NCI-H226 (cell line): Measurements from ENCODE around the gene TBC1D25.

Experiments used
- DNase-seq: peaks from one replicate; pipeline ENCODE4 v3.0.0-alpha.2; 2015

The TBC1D25 gene

DNA sequence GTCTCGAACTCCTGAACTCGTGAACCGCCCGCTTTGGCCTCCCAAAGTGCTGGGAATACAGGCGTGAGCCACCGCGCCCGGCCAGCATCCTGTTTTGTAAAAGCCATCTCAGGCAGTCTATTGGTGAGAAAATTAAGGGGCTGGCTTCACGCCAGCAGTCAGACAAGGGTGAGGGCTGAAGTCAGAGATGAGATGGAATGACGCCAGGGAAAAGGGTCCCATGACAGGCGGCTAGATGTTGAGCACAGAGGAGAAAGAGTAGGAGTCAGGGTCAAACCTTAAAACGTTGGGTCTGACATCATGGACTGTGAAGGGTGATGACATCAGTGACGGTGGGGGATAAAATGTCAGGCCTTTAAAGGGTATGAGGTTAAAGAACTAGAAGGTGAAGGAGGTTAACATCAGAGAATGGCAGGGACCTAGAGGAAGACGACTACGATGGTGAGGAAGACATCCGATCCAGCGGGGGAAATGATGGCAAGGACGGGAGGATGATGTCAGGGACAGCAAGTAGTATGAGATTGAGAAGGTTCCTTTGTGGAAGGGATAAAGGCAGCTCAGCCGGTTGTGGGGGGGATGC is 34.3 kb downstream of the TBC1D25 start:
- no peak for DNase-seq

DNA sequence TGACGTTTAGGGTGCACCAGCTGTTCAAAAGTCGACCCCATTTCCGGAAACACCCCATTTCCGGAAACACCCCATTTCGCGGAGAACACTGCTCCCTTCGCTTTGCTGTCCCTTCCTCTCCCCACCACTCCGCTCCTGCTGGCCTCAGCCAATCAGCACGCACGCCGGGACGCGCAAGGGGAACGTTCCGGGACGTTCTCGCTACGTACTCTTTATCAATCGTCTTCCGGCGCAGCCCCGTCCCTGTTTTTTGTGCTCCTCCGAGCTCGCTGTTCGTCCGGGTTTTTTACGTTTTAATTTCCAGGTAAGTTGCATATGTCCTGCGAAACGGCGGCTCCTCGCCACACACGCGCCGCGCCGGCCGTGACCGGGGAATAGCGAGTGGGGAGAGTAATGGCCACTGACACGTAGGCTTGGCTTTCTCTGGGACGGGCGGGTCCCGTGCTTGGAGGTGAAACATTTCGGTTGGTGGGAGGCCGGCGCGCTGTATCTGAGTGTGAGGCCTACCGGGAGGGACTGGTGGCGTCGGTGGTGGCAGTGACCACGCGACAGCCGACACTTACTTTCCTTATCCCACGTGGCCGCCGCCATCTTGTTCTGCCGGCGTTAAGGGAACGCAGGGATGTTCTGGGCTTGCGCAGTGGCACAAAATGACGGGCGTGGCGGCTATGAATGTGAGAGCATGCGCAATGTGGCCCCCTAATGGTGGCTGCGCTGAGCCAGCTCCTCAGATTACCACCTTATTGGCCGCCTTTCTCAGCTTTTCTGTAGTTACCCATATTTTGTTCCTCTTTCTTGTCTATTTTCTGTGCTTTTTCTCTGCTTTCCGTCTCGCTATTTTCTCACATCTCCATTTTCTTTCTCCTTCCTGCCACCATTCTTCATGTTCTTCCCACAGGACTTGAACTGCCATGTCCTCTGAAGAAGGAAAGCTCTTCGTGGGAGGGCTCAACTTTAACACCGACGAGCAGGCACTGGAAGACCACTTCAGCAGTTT is 35.1 kb downstream of the TBC1D25 start, which contains the start of gene RBM3:
Gene RBM3, plus strand, starts transcription at position 215 of the 997 bp plus-strand sequence. Its CDS starts 697 bp downstream, at position 912.
- DNase-seq: peak; percentile 89

DNA sequence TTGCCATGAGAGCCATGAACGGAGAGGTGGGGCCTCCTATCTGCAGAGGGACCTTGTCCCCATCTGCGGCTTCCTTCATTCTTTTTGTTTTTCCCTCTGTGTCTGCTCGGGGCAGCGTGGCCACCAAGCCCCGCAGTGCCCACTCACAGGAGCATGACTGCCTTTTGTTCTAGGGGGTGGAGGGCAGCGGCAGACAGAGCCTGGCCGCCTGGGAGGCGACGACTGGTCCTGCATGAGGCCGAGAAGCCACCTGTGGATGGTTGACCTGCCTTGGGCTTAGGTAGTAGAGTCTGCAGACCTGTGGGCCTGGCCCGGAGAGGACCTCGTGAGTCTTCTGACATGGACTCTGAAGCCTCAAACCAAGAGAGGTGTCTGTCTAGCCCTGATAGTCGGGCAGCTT is 36.1 kb downstream of the TBC1D25 start:
- DNase-seq: no peak

DNA sequence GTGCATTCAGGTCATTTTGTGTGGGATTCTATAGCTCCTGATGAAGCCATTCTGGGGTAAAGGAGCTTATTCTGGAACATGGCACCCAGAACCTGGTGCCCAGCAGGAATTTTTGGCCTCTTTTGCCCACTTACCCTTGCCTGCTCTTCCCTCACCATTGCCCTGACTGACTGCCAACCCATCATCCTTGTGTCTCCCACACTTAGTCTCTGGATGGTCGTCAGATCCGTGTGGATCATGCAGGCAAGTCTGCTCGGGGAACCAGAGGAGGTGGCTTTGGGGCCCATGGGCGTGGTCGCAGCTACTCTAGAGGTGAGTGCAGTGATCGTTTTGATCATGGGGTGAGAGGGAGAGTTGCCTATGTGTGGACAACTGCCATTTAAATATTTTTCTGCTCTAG is 36.6 kb downstream of the TBC1D25 start:
- DNase-seq: no peak

DNA sequence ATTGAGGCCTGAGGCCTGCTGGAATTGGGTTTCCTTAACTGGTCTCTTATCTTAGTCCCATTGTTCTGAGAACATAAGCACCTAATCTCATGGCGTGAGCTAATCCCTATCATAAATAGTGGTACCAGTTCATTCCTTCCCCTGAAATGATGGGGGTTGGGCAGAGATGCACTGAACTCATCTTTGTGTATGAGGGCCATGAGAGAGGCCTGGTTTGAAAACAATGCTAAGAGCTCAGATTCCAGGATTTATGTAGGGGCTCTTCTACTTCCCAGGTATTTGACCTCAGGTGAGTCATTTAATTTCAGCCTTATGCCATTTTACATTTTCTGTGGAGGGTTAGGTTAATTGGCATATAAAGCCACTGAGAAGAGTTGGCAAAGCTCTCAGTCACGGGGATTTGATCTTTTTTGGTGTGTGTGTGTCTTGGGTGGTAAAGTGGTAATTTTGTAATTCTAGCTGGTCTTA is 39.2 kb downstream of the TBC1D25 start:
- DNase-seq: no peak

DNA sequence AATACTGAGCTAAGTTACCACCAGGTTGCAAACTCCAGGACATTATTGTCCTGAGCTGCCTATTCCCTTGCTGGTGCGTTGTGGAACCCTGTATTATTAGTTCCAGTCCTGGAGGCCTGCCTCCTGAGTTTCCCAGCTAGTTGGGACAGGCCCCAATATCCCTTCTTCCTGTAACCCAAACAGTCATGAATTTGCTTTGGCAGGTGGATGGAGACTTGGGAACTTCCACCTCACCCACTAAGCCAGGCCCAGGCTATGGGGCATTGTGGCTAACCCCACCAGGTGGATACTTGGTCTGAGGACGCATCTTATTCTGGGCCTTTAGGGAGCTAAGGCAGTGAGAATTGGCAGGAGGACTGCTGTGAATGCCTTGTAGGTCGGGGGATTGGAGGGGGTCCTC is 39.7 kb downstream of the TBC1D25 start:
- DNase-seq: no peak

DNA sequence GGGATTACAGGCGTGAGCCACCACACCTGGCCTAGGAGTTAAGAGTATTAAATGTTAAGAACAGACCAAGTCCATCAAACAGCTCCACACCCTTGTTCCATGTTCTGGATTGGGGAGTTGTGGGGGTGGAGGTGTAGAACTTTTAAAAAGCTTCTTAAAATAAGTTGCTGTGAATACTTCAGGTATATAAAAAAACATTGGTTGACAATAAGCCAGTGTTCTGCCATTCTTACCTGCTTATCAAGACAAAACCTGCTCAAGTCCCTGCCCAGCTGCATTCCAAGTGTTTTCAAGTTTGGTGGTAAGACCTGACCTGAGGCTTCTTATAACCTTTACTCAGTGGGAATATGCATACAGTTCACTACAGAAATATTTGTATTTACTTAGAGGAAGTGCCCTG is 41.1 kb downstream of the TBC1D25 start:
- no peak for DNase-seq

DNA sequence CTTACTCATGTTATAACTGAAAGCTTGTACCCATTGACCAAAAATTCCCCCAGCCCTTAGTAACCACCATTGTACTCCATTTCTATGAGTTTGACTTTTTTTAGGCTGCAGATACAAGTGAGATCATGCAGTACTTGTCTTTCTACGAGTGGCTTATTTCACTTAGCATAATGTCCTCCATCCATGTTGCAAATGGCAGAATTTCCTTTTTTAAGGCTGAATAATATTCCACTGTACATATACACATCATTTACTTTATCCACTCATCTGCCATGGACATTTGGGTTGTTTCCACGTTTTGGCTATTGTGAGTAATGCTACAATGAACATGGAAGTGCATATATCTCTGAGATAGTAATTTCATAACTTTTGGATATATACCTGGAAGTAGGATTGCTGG is 45.2 kb downstream of the TBC1D25 start:
- DNase-seq: no peak

DNA sequence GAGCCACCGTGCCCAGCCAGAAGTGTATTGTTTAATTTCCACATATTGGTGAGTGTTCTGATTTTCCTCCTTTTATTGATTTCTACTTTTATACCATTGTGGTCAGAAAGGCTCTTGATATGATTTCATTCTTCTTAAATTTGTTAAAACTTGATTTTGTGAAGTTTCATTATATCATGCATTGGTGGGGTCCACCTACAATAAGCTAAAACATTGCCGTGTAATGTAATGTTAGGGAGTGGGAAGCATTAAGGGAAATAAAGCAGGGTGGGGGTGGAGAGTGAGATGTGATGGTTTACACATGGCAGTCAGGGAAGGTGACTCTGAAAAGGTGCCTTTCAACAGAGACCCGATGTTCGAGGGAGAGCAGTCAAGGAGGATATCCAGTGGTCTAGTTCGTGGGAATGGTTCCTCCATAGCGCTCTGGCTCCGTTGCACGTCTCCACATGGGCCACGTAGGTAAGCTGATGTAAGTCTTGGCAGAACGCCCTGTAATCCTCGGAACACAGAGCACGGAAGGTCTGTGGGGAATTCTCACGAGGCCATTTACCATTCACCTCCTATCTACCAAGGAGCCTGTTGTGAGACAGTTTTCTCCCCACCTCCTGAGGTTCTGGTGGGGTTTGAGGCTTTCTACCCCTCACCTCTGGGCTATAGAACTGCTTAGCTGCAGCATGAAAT is 50.1 kb downstream of the TBC1D25 start:
- no peak for DNase-seq

DNA sequence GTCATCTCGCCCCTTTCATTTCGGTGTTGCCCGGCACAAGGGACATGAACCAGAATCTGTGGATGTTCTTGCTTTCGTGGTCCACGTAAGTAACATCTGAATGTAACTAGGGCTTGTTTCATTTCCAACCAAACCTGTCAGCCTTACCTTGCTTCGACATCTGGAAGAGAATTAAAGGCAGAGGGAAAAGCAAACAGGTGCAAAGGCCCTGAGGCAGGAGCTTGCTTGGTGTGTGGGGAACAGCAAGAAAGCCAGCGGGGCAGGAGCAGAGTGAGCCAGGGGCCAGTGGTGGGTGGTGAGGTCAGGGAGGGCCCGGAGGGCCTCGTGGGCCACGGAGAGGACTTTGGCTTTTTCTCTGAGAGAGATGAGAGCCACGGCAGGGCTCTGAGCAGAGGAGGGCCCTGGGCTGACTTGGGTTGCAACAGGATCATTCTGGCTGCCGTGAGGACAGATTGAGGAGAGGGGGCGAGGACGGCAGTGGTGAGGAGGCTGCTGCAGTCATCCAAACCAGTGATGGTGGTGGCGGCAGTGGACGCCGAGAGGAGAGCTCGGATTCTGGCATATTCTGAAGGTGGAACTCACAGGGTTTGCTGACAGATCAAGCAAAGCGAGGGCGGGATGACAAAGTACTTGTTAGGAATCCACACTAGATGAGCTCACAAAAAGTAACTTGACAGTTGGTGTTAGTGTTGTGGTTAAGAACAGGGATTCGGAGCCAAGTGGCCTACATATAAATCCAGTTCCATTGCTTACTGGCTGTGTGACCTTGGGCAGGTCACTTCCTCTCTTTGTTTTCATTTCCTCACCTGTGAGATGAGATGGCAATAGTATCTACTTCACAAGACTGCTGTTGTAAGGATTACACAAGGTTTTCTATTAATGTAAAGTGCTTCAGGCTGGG is 50.9 kb downstream of the TBC1D25 start:
- DNase-seq: no peak

DNA sequence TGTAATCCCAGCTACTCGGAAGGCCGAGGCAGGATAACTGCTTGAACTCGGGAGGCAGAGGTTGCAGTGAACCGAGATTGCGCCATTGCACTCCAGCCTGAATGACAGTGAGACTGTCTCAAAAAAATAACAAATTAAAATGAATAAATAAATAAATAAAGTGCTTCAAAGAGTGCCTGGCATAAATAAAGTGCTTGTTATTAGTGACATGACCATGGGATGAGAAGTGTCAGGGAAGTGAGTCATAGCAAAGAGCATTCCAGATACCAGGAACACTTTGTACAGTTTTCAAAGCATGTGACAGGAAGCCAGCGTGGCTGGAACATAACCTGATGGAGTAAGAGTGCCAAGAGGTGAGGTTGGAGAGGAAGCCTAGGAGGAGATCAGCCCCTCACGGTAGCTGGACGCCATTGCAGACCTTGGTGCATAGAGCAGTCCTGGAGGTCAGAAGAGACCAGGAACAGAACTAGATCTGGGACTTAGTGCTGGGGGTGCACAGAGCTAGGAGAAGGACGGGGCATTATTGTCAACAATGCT is 51.8 kb downstream of the TBC1D25 start:
- peak; percentile 62 for DNase-seq

DNA sequence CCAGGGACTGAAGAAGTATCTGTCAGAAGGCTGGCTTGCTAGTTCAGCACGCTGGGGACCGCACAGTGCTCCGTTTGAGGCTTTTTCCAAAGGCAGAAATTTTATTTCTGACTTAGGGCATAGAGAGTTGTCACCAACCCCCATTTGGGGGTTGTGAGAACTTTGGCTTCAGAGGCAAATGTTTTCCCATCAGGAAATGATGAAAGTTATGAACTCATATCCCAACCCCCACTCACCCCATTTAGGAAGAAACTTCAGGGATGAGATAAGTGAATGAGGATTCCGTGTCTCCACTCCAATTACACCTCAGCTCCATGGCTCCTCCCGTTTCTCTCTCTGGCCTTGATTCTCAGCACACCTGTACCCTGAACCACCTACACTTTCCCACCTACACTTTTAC is 53.5 kb downstream of the TBC1D25 start:
- no peak for DNase-seq

DNA sequence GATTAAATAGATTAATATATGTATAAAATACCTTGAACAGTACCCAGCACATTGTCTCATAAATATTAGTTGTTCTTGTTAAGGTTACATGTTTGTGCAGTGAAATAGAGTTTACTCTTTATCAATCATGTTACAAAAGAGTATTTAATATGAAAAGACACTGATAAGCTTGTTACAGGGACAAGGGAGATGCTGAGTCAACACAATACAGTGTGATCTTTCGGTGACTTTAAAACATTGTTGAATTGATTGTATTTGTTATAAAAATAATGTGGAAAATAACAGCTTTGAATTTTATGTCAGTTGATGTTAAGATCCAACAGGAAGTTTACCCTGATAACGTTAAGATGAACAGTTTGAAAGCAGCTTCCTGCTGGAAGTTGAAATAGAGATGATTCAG is 56.4 kb downstream of the TBC1D25 start:
- DNase-seq: no peak

DNA sequence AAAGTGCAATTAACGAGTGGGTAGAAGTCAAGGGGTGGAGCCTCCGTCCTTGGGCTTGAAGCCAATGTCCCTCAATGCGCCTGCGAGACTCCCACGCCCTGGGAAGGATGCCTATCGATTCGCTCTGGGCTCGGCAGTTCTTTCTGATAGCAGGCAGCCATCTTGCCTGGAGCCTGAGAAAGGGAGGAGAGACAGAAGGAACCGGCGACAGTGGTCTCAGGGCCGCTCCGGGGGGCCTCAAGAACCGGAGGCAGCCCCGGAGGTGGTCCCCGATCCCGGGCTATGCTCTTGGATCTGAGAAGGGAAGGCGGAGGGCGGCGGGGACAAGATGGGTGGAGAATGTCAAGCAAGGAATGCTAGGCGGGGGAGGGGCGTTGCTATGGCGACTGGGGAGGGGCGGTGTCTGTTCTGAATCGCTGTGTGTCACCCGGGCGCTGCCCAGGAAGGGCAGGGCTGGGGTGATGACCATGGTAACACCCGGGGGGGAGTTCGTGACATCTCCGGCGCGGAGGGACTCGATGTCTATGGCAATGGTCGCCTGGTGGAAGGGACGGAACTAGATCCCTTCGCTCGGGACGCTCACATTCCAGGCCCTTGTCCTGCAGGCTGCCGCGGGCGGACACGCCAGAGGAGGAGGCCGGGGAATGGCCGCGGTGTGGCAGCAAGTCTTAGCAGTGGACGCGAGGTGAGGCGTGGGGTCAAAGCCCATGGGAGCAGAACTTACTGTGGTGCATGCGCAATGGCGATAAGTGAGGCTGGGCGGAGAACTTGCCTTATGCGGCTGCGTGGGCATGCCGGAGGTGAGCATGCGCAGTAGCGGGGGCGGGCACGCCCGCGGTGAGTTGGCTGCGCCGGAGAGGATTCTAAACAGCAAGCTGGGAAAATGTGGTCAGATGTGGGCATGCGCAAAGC is 58.1 kb downstream of the TBC1D25 start, which contains the start of gene WDR13:
Gene WDR13, plus strand, starts transcription at position 140 of the 912 bp plus-strand sequence. Its CDS starts 505 bp downstream, at position 645.
- DNase-seq: peak; percentile 77

DNA sequence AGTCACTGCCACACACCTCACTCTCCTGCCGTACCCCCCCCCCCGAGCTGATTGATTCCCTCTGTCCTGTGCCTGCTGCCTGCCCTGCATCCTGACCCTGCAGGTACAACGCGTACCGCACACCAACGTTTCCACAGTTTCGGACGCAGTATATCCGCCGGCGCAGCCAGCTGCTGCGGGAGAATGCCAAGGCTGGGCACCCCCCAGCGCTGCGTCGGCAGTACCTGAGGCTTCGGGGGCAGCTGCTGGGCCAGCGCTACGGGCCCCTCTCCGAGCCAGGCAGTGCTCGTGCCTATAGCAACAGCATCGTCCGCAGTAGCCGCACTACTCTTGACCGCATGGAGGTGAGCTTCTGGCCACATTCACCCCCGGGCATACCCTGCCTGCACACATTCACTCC is 59.1 kb downstream of the TBC1D25 start:
- no peak for DNase-seq

DNA sequence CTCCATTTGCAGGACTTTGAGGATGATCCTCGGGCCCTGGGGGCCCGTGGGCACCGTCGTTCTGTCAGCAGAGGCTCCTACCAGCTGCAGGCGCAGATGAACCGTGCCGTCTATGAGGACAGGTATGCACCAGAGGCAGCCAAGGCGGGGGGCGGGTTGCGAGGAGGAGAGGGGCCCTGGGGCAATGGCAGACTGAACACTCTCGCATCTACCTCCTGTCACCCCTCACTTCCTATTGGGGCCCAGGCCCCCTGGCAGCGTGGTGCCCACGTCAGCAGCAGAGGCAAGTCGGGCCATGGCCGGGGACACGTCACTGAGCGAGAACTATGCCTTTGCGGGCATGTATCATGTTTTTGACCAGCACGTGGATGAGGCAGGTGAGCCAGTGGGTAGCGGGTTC is 59.8 kb downstream of the TBC1D25 start:
- DNase-seq: no peak

DNA sequence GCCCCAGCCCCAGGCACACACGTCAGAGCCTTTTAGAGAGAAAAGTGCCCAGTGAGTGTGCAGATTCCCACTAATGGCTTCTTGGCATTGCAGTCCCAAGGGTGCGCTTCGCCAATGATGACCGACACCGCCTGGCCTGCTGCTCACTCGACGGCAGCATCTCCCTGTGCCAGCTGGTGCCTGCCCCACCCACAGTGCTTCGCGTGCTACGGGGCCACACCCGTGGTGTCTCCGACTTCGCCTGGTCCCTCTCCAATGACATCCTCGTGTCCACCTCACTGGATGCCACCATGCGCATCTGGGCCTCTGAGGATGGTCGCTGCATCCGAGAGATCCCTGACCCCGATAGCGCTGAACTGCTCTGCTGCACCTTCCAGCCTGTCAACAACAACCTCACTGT is 60.7 kb downstream of the TBC1D25 start:
- DNase-seq: no peak

DNA sequence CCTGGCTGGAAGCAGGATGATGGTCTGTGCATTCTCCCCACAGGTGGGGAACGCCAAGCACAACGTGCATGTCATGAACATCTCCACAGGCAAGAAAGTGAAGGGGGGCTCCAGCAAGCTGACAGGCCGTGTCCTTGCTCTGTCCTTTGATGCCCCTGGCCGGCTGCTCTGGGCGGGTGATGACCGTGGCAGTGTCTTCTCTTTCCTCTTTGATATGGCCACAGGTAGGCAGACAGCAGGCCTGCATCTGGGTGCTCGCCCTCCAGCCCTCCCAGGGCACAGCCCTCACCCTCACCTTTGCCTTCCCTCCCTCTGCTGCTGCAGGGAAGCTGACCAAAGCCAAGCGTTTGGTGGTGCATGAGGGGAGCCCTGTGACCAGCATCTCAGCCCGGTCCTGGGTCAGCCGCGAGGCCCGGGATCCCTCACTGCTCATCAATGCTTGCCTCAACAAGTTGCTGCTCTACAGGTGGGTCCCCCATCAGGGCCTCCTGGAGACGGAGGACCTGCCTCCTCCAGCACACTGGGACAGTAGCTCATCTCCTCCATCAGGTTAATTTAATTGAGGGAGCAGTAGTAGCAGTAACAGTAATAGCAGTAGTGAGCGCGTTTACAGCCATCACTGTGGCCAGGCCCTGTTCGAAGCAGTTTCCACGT is 62.4 kb downstream of the TBC1D25 start:
- DNase-seq: no peak

DNA sequence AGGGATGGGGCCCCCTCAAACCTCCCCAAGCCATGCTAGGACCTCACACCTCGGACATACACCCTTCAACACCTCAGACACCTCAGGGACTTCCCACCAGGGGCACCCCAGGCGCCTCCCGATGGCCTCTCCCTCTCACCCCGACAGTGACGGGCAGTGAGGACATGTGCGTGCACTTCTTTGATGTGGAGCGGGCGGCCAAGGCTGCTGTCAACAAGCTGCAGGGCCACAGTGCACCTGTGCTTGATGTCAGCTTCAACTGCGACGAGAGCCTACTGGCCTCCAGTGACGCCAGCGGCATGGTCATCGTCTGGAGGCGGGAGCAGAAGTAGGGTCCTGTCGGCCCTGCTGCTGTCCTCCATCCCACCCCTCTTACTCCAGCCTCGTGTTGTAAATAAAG is 65.2 kb downstream of the TBC1D25 start:
- no peak for DNase-seq

DNA sequence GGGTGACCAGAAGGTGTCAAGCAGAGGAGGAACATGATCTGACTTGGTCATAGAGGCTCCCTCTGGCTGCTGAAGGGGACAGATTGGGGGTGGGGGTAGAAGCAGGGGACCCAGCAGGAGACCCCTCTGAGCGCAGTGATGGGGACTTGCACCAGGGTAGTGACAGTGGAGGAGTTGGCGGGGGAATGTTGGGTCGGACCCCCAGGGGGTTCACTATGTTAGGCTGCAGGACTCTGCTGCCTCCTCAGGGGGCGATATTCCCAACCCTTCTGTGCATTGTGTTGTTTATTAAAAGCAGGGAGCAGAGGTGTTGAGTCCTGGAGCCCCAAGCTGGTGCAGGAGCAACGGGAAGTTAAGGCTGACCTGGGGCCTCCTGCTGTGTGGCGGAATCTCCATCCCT is 66.6 kb downstream of the TBC1D25 start:
- DNase-seq: no peak
